SJSA1 (cell line): ENCODE results near the gene ACTL8. TPM values are rescaled to one million over a fixed set of nuclear protein-coding genes. Genes with fewer than 3 reads are reported as not detected.

Experiments
- DNase-seq, 2 experiments: peaks; one replicate each; pipeline ENCODE4 v3.0.0-alpha.2; 2015 to 2020; ENCODE audit warnings: low spot score in 2 of 2, low read depth in 1 of 2
- H3K27ac ChIP-seq: fragments of 250-450 bp; sonication (Bioruptor Pico); 2 replicates; pipeline ENCODE4 v1.5.1; 2020; ENCODE audit warnings: mild to moderate bottlenecking, moderate library complexity
- H3K27me3 ChIP-seq: fragments of 250-450 bp; sonication (Bioruptor Pico); replicated peaks from 2 replicates; pipeline ENCODE4 v1.5.1; 2020; ENCODE audit warnings: mild to moderate bottlenecking, moderate library complexity
- H3K36me3 ChIP-seq: fragments of 250-450 bp; sonication (Bioruptor Pico); 2 replicates; pipeline ENCODE4 v1.5.1; 2020; ENCODE audit warnings: mild to moderate bottlenecking
- H3K4me1 ChIP-seq: fragments of 250-450 bp; sonication (Bioruptor Pico); replicated peaks from 2 replicates; pipeline ENCODE4 v1.6.1; 2021; ENCODE audit warnings: mild to moderate bottlenecking
- H3K4me3 ChIP-seq: fragments of 250-450 bp; sonication (Bioruptor Pico); 2 replicates; pipeline ENCODE4 v1.5.1; 2020; ENCODE audit warnings: mild to moderate bottlenecking
- H3K9me3 ChIP-seq: fragments of 250-450 bp; sonication (Bioruptor Pico); replicated peaks from 2 replicates; pipeline ENCODE4 v1.5.1; 2020; ENCODE audit warnings: mild to moderate bottlenecking
- total RNA-seq: library from RNA; depleted of rRNA; stranded (reverse); fragments of >200 nt; shearing (Covaris generic); gene quantifications from 2 replicates; pipeline ENCODE4 v1.2.3, GENCODE V29; 2014

ACTL8 gene
- total RNA-seq, 1 experiment from 2014 or later = not detected

DNA sequence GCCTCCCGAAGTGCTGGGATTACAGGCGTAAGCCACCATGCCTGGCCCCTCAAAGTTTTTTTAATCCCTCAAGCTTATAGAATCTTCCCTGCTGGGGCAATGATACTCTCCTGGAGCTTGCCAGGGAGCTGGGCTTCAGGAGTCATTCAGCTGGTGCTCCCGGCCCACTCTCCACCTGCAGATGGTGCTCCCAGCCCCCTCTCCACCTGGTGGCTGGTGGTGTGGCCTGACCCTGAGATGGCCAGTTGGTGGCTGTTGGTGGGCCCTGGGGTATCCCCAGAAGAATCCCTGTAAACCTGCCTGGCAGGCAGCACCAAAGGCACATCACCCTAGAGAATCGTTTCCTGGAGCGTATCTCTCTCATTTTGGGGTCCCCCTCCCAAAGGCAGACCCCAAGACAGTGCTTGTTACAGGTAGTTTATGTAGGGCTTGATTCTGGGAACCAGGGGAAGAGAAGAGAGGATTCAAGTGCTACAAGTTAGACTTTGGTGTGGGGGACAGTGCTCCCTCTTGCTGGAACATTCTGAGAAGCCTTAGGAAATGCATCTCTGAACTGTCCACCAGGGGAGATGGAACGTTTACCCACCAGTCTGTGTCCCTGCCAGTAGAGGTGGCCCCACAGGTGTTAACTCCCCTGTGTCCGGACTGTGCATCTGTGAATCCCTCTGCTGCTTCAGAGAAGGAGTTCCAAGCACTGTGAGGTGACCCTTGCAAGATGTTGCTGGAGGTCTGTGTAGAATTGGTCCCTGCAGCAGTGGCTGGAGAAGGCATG, 29.1 kb upstream of the ACTL8 start:
- no peaks in the 10 kb centered on the region; the same call in 1 of the 2 replicates for H3K27me3 ChIP-seq
- no peaks in the 10 kb centered on the region for H3K9me3 ChIP-seq
- H3K4me3 ChIP-seq = no peak overlapping the region
- H3K36me3 ChIP-seq = no peaks in the 10 kb centered on the region
- H3K4me1 ChIP-seq = no peaks in the 10 kb centered on the region
- no peak for DNase-seq
- H3K27ac ChIP-seq = no peak overlapping the region

DNA sequence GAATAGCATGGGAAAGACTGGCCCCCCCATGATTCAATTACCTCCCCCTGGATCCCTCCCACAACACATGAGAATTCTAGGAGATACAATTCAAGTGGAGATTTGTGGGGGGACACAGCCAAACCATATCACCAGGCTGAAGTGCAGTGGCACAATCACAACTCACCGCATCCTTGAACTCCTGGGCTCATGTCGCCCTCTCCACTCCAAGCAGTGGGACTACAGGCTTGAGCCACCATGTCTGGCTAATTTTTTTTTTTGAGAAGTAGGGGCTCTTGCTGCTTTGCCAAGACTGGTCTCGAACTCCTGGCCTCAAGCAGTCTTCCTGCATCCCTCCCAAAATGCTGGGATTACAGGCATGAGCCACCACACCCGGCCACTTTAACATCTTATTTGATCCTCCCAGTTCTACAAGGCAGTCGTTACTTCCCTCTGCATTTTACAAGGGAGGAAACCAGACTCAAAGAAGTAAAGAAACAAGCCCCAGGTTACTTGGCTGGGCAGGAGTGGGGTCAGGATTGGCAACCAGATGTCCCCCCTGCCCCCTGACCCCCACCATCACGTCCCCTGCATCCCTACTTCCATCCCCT, 26.9 kb upstream of the ACTL8 start:
- Histone ChIP-seq H3K4me3 (no peak overlapping the region), H3K27me3 (no peaks in the 10 kb centered on the region), H3K36me3 (no peaks in the 10 kb centered on the region), H3K27ac (no peak overlapping the region), H3K9me3 (no peaks in the 10 kb centered on the region), H3K4me1 (no peaks in the 10 kb centered on the region)
- DNase-seq = no peak

DNA sequence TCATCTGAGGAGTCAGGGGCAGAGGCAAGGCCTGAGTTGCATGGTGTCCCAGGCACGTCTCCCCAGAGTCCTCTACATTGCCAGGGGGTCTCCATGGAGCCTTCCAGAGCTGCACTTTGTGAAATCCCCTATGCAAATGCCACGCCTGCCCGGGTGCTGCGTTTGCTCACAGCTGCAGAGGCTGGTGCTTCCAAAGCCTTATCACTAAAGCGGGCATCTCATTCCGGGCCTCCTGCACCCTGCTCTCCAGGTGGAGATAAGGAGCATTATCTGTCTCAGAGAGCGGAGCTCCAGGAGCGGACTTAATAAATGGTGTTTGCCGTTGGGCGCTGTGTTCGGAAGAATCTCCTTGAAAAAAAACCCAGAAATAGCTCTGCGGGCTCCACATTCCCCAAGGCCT, 25.9 kb upstream of the ACTL8 start:
- no peak for DNase-seq
- H3K27ac ChIP-seq = no peak overlapping the region

DNA sequence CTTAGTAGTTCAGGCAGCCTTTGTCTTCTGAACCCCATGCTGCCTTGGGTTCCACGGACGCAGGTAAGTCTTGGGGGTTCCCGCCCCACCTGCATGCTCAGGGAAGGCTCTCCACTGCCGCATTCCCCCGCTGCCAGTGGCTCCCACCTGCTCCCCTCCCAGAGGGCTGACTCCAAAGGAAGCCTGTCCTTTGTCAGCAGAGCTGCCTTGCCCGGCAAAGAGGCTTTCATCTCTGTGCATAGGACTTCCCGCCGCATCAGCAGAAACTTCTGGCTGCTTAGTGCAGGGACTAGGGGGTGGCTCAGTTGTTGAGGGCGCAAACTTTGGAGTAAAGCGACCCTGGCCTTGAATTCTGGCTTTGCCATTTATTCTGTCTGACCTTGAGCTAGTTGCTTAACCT, 25.2 kb upstream of the ACTL8 start:
- H3K9me3 ChIP-seq = no peaks in the 10 kb centered on the region
- H3K27me3 ChIP-seq = no peaks in the 10 kb centered on the region
- H3K27ac ChIP-seq = no peak overlapping the region
- no peaks in the 10 kb centered on the region for H3K4me1 ChIP-seq
- no peak for DNase-seq
- H3K4me3 ChIP-seq = no peak overlapping the region
- H3K36me3 ChIP-seq = no peaks in the 10 kb centered on the region

More for the DNA sequence above, 25.9 kb upstream of the ACTL8 start:
- Histone ChIP-seq H3K27me3 (no peaks in the 10 kb centered on the region), H3K4me3 (no peak overlapping the region), H3K9me3 (no peaks in the 10 kb centered on the region), H3K4me1 (no peaks in the 10 kb centered on the region), H3K36me3 (no peaks in the 10 kb centered on the region)

DNA sequence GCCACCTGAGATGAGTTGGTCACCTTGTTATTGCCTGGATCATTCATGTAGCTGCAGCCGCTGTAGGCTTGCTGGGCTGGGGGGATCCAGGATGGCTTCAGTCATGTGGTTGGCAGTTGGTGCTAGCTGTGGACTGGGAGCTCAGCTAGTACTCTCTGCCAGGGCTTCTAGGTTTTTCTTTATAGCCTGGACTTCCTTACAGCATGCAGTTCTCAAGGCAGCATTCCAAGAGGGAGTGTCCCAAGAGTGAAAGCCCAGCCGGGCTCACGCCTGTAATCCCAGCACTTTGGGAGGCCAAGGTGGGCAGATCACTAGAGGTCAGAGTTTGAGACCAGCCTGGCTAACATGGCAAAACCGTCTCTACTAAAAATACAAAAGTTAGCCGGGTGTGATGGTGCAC, 23.7 kb upstream of the ACTL8 start:
- Histone ChIP-seq H3K4me1 (no peaks in the 10 kb centered on the region), H3K4me3 (no peak overlapping the region), H3K36me3 (no peaks in the 10 kb centered on the region), H3K27ac (no peak overlapping the region), H3K27me3 (no peaks in the 10 kb centered on the region), H3K9me3 (no peaks in the 10 kb centered on the region)
- DNase-seq = no peak

DNA sequence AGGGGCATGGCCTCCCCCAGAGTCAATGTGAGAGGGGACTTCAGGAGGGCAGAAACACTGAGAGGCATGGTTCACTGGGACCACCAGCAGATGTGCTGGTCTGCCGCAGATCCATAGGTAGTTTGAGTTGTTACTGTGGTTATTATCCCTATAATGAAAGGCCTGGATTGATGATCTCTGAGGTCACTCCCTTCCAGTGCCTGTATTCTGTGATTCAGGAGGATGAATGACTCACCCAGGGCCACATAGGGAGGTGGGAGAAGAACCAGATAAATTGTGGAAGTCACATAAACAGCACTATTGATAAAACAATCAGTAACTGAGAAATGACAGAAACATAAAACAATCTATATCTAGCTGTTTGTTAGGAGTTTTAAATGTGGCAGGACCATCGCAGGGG, 22.7 kb upstream of the ACTL8 start:
- Histone ChIP-seq H3K9me3 (no peaks in the 10 kb centered on the region), H3K36me3 (no peaks in the 10 kb centered on the region), H3K27ac (no peak overlapping the region), H3K4me3 (no peak overlapping the region), H3K27me3 (no peaks in the 10 kb centered on the region), H3K4me1 (no peaks in the 10 kb centered on the region)
- DNase-seq = no peak

DNA sequence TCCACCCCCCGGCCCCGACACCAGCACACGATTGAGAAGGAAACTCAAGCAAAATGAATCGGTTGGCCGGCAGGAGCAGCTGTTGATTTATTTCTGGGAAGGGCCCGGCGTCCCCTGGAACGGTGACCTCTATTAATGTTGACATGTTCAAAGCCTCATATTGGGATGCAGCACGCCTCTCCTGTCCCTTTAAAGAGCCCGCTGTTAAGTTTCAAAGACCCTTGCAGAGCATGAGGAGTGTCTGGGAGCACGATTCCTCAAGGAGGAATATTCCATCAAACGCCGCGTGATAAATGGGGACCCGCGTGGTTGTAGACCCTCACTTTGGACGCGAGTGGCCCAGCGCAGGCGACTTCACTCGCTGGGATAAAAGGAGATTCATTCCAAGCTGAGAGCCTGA, 21.5 kb upstream of the ACTL8 start:
- no peaks in the 10 kb centered on the region for H3K4me1 ChIP-seq
- DNase-seq = no peak
- H3K36me3 ChIP-seq = no peaks in the 10 kb centered on the region
- H3K27ac ChIP-seq = no peak overlapping the region
- no peaks in the 10 kb centered on the region for H3K27me3 ChIP-seq
- H3K9me3 ChIP-seq = no peaks in the 10 kb centered on the region
- no peak overlapping the region for H3K4me3 ChIP-seq

DNA sequence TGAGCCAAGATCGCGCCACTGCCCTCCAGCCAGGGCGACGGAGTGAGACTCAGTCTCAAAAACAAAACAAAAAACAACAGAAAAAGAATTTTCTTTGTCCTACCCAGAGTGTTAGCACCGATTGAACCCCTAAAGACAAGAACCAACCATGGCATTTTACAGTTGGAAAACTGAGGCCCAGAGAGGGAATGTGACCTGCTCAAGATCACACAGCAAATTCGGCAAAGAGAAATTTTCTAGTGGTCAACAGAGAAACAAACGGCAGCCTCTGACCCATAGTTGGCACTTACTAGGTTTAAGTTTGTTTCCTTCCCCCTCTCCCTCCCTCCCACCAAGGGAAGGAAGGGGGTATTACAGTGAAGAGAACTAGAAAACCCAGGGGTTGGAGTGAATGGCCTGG, 20.5 kb upstream of the ACTL8 start:
- Histone ChIP-seq H3K4me1 (no peaks in the 10 kb centered on the region), H3K27ac (no peak overlapping the region), H3K27me3 (no peaks in the 10 kb centered on the region), H3K36me3 (no peaks in the 10 kb centered on the region), H3K9me3 (no peaks in the 10 kb centered on the region), H3K4me3 (no peak overlapping the region)
- DNase-seq = no peak

DNA sequence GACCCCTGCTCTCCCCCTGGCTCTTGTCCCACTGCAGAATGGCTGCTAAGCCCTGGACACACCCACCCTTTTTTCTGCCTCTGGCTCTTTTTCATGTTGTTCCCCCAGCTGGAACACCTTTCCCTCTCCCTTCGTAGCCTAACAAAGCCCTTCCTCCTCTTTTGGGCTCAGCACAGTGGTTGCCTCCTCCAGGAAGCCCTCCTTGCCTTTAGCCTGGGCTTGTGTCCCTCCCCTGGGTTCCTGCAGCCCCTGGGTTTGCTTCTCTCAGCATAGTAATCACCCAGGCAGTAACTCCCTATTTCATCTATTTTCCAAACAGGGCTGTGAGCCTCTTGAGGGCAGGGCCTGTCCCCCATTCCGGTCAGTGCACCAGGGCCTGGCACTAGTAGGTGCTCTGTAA, 19.8 kb upstream of the ACTL8 start:
- Histone ChIP-seq H3K36me3 (no peaks in the 10 kb centered on the region), H3K4me3 (no peak overlapping the region), H3K9me3 (no peaks in the 10 kb centered on the region), H3K27ac (no peak overlapping the region), H3K4me1 (no peaks in the 10 kb centered on the region), H3K27me3 (no peaks in the 10 kb centered on the region)
- DNase-seq = no peak

DNA sequence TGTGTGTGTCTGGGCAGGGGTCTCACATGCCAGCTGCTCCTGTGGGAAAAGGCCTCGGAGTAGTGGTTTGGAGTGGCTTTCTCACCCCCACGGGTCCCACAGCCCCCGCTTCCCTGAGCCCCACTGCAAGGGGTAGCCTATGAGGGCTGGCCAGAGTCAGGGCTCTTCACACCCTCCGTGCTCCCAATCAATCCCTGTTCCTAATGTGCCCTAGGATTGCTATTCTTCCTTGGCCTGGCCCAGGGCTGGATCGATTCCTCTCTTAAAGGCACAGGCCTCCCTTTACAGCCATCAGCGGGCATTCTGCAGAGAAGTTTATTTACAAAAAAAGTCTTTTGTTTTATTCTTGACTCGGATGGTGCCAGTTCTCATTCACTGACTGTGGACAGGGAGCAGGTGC, 19.3 kb upstream of the ACTL8 start:
- no peak overlapping the region for H3K4me3 ChIP-seq
- H3K36me3 ChIP-seq = no peaks in the 10 kb centered on the region
- H3K9me3 ChIP-seq = no peaks in the 10 kb centered on the region
- H3K4me1 ChIP-seq = no peaks in the 10 kb centered on the region
- H3K27ac ChIP-seq = no peak overlapping the region
- DNase-seq = no peak
- H3K27me3 ChIP-seq = no peaks in the 10 kb centered on the region

DNA sequence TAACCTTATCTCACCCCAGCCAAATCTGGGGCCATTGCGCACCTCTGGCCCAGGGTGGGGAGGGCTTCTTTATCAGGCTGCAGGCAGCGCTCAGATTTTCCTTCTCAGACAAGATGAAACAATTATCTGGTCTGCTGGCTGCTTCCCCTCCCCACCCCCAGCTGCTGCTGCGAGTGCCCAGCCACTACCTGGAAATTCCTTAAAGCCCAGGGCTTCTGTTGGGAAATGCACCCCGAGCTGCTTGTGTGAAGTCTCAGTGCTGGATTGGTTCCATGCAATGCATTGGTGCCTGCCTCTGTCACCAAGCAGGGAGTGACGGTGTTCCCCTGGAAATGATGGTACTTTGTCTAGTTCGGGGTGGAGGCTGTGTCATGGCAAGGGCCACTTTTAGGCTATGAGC, 18.5 kb upstream of the ACTL8 start:
- Histone ChIP-seq H3K4me3 (no peak overlapping the region), H3K4me1 (no peaks in the 10 kb centered on the region), H3K36me3 (no peaks in the 10 kb centered on the region), H3K27me3 (no peaks in the 10 kb centered on the region), H3K27ac (no peak overlapping the region), H3K9me3 (no peaks in the 10 kb centered on the region)
- no peak for DNase-seq

DNA sequence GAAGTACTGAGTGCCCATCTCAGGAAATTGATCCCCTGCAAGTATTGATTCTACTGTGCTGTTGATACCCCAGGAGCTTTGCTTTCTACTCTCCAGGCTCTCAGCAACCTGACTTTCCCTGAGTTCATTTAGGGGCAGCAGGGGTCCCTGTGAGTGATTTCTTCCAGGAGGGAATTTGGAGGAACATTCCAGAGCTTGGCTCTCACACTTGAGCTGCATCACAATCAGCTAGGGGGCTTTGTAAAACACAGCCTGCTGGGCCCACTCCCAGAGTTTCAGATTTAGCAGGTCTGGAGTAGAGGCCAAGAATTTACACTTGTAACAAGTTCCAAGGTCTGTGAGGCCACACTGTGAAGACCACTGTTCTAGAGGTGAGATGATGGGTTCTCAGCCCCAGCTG, 16.1 kb upstream of the ACTL8 start:
- H3K4me3 ChIP-seq = no peak overlapping the region
- no peaks in the 10 kb centered on the region for H3K36me3 ChIP-seq
- no peak overlapping the region for H3K27ac ChIP-seq
- no peaks in the 10 kb centered on the region for H3K9me3 ChIP-seq
- DNase-seq = no peak
- H3K4me1 ChIP-seq = no peaks in the 10 kb centered on the region
- H3K27me3 ChIP-seq = peaks cover 10% of the 10 kb centered on the region

DNA sequence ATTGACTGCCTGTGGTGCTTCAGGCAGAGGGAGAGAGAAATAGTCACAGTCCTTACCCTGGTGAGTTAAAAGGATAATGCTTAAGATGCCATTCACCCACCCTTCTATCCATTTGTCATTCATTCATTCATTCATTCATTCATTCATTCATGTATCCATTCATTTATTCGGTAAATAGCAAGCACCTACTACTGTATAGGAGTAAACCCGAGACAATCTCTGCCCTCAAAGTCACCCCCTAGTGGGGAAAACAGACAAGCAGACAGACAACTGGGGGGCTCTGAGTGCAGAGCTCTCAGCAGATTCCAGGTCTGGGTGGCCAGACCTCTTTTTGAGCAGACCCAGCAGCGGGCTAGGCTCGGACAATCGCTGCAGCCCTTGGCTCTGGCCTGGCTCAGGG, 14.1 kb upstream of the ACTL8 start:
- H3K27me3 ChIP-seq = peaks cover 16% of the 10 kb centered on the region
- no peaks in the 10 kb centered on the region for H3K36me3 ChIP-seq
- H3K4me1 ChIP-seq = no peaks in the 10 kb centered on the region
- H3K27ac ChIP-seq = no peak overlapping the region
- no peak overlapping the region for H3K4me3 ChIP-seq
- H3K9me3 ChIP-seq = no peaks in the 10 kb centered on the region
- DNase-seq = no peak

DNA sequence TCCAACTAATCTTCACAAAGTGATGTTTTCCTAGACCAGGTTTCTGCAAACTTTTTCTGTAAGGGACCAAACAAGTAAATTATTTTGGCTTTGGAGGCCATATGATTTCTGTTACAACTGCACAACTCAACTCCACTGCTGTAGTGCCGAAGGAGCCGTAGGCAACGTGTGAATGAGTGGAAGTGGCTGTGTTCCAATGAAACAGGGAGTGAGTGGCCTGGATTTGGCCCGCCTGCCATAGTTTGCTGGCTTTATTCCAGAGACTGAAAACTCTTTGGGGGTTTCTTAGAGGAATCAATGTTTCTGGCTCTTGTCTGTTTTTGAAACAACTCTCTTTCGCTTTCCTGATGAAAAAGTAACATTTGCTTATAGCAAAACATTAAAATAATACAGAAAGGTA, 12.6 kb upstream of the ACTL8 start:
- Histone ChIP-seq H3K36me3 (no peaks in the 10 kb centered on the region), H3K27ac (no peak overlapping the region), H3K9me3 (no peaks in the 10 kb centered on the region), H3K4me3 (no peak overlapping the region), H3K27me3 (peaks cover 16% of the 10 kb centered on the region), H3K4me1 (no peaks in the 10 kb centered on the region)
- no peak for DNase-seq
